Uterus (tissue), 4 donors: ENCODE results near the gene VEPH1. TPM values are rescaled to one million over a fixed set of nuclear protein-coding genes. Genes with fewer than 3 reads are reported as not detected.

ENCODE experiments used
- DNase-seq, 2 donors: peaks; one replicate each; pipeline ENCODE4 v3.0.0-alpha.2; 2019 to 2020
- H3K27ac ChIP-seq, 2 donors: fragments of 200-600 bp; sonication (generic); 1 replicate in 1 of 2; 2 replicates in 1 of 2; pipeline ENCODE4 v1.5.1; 2016 to 2018
- H3K27me3 ChIP-seq, 2 donors: fragments of 200-600 bp; sonication (generic); one replicate each; pipeline ENCODE4 v1.5.1; 2018 to 2019; ENCODE audit warnings: control low read depth in 1 of 2
- H3K36me3 ChIP-seq, 2 donors: fragments of 200-600 bp; sonication (generic); one replicate each; pipeline ENCODE4 v1.5.1; 2019; ENCODE audit warnings: control low read depth in 1 of 2
- H3K4me1 ChIP-seq, 2 donors: fragments of 200-600 bp; sonication (generic); one replicate each; pipeline ENCODE4 v1.5.1; 2018 to 2019; ENCODE audit warnings: control low read depth in 1 of 2
- H3K4me3 ChIP-seq, 2 donors: fragments of 200-600 bp; sonication (generic); 1 replicate in 1 of 2; 2 replicates in 1 of 2; pipeline ENCODE4 v1.5.1; 2018 to 2019; ENCODE audit warnings: mild to moderate bottlenecking in 1 of 2
- H3K9me3 ChIP-seq, 2 donors: fragments of 200-600 bp; sonication (generic); one replicate each; pipeline ENCODE4 v1.5.1; 2019; ENCODE audit warnings: control low read depth in 1 of 2
- POLR2A ChIP-seq, 2 donors: fragments of 450-650 bp; IDR thresholded peaks; one replicate each; pipeline ENCODE4 v1.6.1; 2016; ENCODE audit warnings: antibody characterized with exemption in 2 of 2, mild to moderate bottlenecking in 1 of 2, moderate library complexity in 1 of 2
- intact Hi-C: fragments of 100-400 bp; cut with DNase I; formaldehyde crosslinking; loops from one replicate; pipeline ENCODE4 v1.15.1; 2023; ENCODE audit warnings: low total_unique reads
- total RNA-seq, 4 donors: library from RNA; depleted of rRNA in 3 of 4; stranded (reverse); fragments of >200 nt in 3 of 4; gene quantifications; one replicate each; pipeline versions ENCODE4 v1.1.0 to v1.2.4, GENCODE V29; 2014 to 2023
- TF ChIP-seq, protein P1 (sequence below), 4 experiments: fragments of 200-600 bp in 2 of 4; fragments of 450-650 bp in 2 of 4; sonication (generic) in 2 of 4; IDR thresholded peaks; one replicate each; pipeline ENCODE4 v1.5.1; 2016 to 2019; ENCODE audit warnings: antibody characterized with exemption in 4 of 4, mild to moderate bottlenecking in 2 of 4, moderate library complexity in 1 of 4
- donor health status: DM: yes; HTN: yes; CAD: no.

The VEPH1 gene
- total RNA-seq, 4 donors from 2014 or later: 12.2 TPM; not detected in 3

DNA sequence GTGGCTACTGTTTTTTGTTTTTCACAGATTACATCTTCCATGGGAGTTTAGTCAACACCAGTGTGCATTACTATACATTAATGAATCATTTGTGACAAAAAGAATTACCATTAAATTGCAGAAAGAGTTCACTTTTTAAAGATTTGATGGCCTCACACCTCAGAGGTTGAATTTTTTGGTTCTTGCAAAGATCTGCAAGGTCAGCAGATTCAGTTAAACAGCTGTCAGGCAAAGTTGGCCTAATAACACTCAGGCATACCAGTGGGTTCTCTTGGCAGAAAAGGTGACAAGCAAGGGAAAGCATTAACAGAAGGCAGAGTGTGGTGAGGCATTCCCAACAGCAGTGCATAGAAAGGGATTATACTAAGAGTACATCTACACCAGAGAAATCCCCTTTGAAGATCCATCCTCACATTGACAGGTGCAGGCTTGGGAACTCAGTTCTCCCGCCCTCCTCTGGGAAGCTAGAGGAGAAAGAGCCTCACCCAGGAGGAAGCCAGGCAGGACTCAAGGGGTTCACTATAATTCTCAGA, 90.8 kb downstream of the VEPH1 start:
- TF ChIP-seq, protein P1, sequence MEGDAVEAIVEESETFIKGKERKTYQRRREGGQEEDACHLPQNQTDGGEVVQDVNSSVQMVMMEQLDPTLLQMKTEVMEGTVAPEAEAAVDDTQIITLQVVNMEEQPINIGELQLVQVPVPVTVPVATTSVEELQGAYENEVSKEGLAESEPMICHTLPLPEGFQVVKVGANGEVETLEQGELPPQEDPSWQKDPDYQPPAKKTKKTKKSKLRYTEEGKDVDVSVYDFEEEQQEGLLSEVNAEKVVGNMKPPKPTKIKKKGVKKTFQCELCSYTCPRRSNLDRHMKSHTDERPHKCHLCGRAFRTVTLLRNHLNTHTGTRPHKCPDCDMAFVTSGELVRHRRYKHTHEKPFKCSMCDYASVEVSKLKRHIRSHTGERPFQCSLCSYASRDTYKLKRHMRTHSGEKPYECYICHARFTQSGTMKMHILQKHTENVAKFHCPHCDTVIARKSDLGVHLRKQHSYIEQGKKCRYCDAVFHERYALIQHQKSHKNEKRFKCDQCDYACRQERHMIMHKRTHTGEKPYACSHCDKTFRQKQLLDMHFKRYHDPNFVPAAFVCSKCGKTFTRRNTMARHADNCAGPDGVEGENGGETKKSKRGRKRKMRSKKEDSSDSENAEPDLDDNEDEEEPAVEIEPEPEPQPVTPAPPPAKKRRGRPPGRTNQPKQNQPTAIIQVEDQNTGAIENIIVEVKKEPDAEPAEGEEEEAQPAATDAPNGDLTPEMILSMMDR (IDR thresholded peaks at IDR 0.05): no peak
- no peak for TF ChIP-seq POLR2A (IDR thresholded peaks at IDR 0.05)
- no peak for DNase-seq
- no peaks in the 10 kb centered on the region for H3K4me1 ChIP-seq
- no peaks in the 10 kb centered on the region for H3K27me3 ChIP-seq
- no peak overlapping the region for H3K27ac ChIP-seq
- H3K4me3 ChIP-seq: no peak overlapping the region
- no peaks in the 10 kb centered on the region for H3K36me3 ChIP-seq
- no peaks in the 10 kb centered on the region for H3K9me3 ChIP-seq
- intact Hi-C loops: no loop called here

DNA sequence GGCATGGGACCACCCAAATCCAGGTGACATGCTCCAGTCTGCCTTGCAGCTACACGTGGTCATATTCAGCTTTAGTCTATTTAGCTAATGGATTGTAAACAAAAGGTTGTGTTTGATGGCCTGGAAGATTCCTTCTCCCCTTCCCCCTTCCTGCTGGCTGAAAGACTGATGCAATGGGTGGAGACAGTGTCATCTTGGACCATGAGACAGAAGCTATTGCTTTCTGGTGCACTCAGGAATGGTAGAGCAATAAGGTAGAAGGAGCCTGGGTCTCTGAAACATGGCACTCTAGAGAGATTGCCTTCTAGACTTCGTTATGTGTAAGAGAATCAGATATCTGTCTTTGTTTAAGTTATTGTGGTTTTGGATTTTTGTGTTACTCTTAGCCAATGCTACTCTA, 92.3 kb downstream of the VEPH1 start:
- no peak overlapping the region for H3K27ac ChIP-seq
- intact Hi-C loops: no loop called here
- H3K27me3 ChIP-seq: no peaks in the 10 kb centered on the region
- H3K36me3 ChIP-seq: no peaks in the 10 kb centered on the region
- no peaks in the 10 kb centered on the region for H3K4me1 ChIP-seq
- no peak overlapping the region for H3K4me3 ChIP-seq
- no peaks in the 10 kb centered on the region for H3K9me3 ChIP-seq
- TF ChIP-seq, protein P1 (IDR thresholded peaks at IDR 0.05): no peak
- no peak for DNase-seq

GRCh38 chr3:157409516-157409915, 93.7 kb downstream of the VEPH1 start:
- no peaks in the 10 kb centered on the region for H3K36me3 ChIP-seq
- no peaks in the 10 kb centered on the region for H3K9me3 ChIP-seq
- TF ChIP-seq, protein P1 (IDR thresholded peaks at IDR 0.05): no peak
- no peak for TF ChIP-seq POLR2A (IDR thresholded peaks at IDR 0.05)
- H3K27me3 ChIP-seq: no peaks in the 10 kb centered on the region
- H3K4me3 ChIP-seq: no peak overlapping the region
- DNase-seq: no peak
- intact Hi-C loops: no loop called here
- H3K27ac ChIP-seq: no peak overlapping the region
- H3K4me1 ChIP-seq: no peaks in the 10 kb centered on the region

DNA sequence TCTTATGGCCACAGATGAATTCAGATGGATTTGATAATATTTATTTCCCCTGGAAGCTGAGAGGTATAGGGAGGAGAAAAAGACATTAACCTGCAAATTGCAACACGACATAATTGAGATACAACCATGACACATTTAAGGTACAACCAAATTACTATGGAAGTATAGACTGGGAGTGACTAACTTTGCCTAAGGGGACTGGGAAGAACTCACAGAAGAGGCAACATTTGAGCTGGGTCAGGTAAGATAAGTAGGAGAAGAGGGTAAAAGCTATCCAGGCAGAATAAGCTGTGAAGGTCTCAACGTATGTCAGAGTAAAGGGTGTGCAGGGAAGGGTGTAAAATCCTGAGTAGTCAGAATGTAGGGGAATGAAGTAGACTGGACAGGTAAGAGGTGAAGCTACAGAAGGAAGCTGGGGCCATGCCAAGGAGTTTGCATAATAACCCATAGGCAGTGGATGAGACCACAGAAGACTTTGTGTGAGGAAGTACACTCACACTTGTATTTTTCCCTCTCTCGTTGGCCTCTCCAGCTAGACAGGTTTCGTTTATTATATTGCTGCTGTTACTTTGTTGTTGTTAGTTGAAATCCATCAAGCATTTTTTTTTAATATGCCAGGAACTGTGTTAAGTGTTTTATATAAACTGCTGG, 94.6 kb downstream of the VEPH1 start:
- H3K27me3 ChIP-seq: no peaks in the 10 kb centered on the region
- H3K36me3 ChIP-seq: no peaks in the 10 kb centered on the region
- no peak for DNase-seq
- no peak overlapping the region for H3K4me3 ChIP-seq
- no peak for TF ChIP-seq POLR2A (IDR thresholded peaks at IDR 0.05)
- TF ChIP-seq, protein P1 (IDR thresholded peaks at IDR 0.05): no peak
- intact Hi-C loops: no loop called here
- no peaks in the 10 kb centered on the region for H3K9me3 ChIP-seq
- no peaks in the 10 kb centered on the region for H3K4me1 ChIP-seq
- no peak overlapping the region for H3K27ac ChIP-seq

DNA sequence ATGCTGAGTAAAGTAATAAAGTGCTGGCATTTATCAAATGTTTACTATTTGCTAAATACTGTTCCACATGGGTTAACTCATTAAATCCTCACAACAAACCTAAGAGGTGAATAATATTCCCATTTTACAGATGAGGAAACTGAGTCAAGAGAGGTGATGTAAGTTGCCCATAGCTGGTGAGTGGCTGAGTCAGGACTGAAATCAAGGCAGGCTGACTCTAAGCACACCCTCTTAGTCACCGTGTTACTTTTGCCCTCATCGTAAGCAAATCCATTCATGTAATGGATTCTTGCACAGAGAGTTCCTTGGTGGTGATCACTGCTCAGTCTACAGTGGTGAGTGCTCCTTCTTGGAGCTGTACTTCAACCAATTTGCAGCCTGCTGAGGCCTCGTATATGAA, 95.4 kb downstream of the VEPH1 start:
- no peaks in the 10 kb centered on the region for H3K36me3 ChIP-seq
- no peak for DNase-seq
- no peaks in the 10 kb centered on the region for H3K27me3 ChIP-seq
- TF ChIP-seq, protein P1 (IDR thresholded peaks at IDR 0.05): no peak
- TF ChIP-seq POLR2A (IDR thresholded peaks at IDR 0.05): no peak
- no peaks in the 10 kb centered on the region for H3K9me3 ChIP-seq
- H3K4me3 ChIP-seq: no peak overlapping the region
- intact Hi-C loops: no loop called here
- no peaks in the 10 kb centered on the region for H3K4me1 ChIP-seq
- no peak overlapping the region for H3K27ac ChIP-seq
